ENCODE measurements around the gene UMODL1.

UMODL1 gene

DNA sequence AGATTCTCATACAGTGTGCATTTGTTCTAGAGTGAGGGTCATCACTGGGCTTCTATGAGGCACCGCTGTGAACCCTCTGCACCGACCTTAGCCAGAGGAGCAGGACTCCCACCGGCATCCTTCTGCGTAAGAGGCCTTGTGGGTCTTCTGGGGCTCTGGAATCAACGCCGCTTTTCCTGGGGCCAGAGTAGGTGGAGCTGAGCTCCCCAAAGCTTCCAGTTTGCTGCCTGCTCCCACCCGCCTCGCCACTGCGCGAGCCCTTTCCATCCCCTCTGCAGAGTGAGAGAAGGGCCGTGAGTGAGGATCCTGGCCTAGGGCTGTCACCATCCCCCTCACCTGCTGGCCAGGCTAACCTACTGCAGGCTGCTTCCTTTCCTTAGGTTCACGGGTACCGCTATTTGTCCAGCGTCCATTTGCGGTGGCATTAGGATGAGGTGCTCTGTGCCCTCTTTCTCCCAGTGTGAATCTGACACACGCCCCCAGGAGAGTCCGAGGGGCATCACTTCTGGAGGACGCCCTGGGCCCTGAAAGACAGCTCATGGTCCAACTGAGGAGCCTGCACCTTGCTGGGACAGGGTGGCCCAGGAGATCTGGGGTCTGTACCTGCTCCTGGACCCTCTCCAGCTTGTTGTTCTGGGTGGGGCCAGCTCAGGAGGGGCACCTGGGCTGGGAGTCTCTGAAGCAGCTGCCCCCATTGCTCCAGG, 36.2 kb downstream of the UMODL1 start:
- TF ChIP-seq, protein P1, sequence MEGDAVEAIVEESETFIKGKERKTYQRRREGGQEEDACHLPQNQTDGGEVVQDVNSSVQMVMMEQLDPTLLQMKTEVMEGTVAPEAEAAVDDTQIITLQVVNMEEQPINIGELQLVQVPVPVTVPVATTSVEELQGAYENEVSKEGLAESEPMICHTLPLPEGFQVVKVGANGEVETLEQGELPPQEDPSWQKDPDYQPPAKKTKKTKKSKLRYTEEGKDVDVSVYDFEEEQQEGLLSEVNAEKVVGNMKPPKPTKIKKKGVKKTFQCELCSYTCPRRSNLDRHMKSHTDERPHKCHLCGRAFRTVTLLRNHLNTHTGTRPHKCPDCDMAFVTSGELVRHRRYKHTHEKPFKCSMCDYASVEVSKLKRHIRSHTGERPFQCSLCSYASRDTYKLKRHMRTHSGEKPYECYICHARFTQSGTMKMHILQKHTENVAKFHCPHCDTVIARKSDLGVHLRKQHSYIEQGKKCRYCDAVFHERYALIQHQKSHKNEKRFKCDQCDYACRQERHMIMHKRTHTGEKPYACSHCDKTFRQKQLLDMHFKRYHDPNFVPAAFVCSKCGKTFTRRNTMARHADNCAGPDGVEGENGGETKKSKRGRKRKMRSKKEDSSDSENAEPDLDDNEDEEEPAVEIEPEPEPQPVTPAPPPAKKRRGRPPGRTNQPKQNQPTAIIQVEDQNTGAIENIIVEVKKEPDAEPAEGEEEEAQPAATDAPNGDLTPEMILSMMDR (IDR thresholded peaks at IDR 0.05; ENCODE audit: low read depth, low read length): no peak
- no peak overlapping the region for H3K4me3 ChIP-seq (replicated peaks in 1 of 2; ENCODE audit: low read depth in 2 of 2, low read length in 2 of 2)
- no peak for DNase-seq (ENCODE audit: low read depth in 2 of 2)

DNA sequence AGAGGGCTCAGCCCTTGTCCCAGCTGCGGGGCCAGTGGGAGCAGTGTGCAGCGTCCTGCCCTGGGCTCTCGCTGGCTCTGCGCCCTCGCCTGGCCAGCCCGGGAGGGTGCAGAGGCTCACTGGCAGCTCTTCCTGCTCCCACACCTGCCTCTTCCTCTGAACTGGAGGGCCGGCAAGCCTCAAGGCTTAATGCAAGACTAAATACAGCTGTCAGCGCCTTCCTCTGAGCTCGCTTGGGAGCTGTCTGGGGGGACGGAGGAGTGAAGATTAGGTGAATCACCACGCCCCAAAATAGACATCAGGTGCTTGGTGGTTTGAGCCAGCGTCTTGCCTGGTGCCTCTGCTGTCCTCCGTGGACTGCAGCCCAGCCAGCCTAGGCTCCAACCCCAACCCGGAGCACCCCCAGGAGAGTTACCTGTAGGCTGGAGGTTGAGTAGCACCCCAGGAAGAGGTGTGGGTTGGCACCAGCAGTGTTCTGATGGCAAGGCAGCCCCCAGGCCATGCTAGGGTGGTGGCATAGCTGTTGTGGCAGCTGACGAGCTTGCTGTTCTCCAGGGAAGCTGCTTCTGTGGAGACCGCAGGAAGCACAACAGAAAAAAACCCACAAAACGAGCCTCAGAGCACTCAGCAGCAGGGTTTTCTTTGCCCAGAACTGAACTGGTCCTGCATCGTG, 36.9 kb downstream of the UMODL1 start:
- H3K4me3 ChIP-seq (replicated peaks in 1 of 2; ENCODE audit: low read depth in 2 of 2, low read length in 2 of 2): no peak overlapping the region
- TF ChIP-seq, protein P1 (IDR thresholded peaks at IDR 0.05; ENCODE audit: low read depth, low read length): peak; percentile 91
- peak; percentile 60 to 62 for DNase-seq (ENCODE audit: low read depth in 2 of 2)

DNA sequence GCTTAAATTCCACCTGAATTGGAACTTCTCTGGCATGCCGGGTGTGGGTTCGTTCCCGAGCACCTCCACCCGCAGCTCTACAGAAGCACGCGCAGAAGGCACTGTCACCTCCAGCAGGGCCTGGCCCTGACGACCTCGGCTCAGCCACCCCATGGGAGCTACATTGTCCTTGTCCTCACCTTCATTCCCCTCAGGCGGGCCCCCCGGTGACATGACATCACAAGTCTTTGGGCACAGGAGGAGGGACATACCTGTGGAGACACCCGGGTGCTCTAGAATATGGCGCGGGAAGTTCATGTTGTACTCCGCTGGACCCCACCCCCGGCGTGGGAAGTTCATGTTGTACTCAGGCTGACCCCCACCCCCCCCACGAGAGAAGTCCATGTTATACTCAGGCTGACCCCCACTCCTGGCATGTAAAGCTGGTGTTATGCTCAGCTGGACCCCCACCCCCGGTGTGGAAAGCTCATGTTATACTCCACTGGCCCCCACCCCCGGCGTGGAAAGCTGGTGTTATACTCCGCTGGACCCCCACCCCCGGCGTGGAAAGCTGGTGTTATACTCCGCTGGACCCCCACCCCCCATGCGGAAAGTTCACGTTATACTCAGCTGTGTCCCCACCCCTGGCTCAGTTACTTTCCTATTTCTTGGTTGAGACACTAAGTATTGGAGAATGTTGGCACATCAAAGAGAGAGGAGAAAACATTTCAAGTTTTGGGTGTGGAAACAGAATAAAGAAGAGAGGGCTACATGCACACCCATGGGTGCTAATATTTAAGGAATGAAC, 37.6 kb downstream of the UMODL1 start:
- DNase-seq (ENCODE audit: low read depth in 2 of 2): no peak
- TF ChIP-seq, protein P1 (IDR thresholded peaks at IDR 0.05; ENCODE audit: low read depth, low read length): no peak
- H3K4me3 ChIP-seq (replicated peaks in 1 of 2; ENCODE audit: low read depth in 2 of 2, low read length in 2 of 2): no peak overlapping the region

DNA sequence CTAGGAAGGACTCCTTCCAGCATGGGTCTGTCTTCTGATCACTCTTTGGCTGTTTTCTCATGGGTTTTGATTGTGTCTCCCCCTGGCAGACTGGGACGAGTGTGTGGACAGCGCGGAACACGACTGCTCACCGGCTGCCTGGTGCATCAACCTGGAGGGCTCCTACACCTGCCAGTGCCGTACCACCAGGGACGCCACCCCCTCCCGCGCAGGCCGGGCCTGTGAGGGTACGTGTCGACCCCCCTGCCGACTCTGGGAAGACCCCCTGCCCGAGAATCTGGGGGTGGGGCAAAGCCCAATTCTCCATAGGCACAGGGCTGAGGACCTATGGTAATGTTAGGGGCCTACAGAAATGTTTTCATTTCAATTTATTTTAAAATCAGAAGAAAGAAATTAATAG, 38.4 kb downstream of the UMODL1 start:
- DNase-seq (ENCODE audit: low read depth in 2 of 2): no peak
- TF ChIP-seq, protein P1 (IDR thresholded peaks at IDR 0.05; ENCODE audit: low read depth, low read length): no peak
- no peak overlapping the region for H3K4me3 ChIP-seq (replicated peaks in 1 of 2; ENCODE audit: low read depth in 2 of 2, low read length in 2 of 2)

DNA sequence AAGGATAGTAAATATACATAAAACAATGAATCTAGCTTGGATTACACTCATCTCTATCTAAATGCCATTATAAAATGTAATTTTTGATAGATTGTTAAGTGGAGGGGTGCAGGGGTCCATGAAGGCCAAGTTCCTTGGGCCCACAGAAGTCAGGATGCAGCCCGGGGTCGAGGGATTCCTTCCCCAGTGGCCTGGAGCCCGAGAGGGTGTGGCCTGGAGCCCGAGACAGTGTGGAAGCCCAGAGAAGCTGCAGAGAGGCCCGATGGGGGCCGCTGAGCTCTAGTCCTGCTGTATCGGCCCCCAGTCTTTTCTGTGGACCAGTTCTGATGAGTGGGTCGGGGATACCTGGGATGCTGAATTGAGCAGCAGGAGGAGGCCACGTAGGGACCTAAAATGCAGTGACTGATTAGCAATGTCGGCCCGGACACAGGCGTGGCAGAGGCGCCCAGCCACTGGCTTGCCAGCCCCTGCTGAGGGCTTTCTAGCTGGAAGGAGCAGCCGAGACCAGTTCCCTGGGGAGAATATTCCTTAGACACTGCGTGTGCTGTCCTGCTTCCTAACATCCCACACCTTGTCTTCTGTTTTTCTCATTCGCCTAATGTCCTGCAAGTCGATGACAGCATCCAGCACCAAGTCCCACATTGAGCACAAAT, 38.9 kb downstream of the UMODL1 start:
- no peak overlapping the region for H3K4me3 ChIP-seq (replicated peaks in 1 of 2; ENCODE audit: low read depth in 2 of 2, low read length in 2 of 2)
- DNase-seq (ENCODE audit: low read depth in 2 of 2): no peak
- TF ChIP-seq, protein P1 (IDR thresholded peaks at IDR 0.05; ENCODE audit: low read depth, low read length): no peak

DNA sequence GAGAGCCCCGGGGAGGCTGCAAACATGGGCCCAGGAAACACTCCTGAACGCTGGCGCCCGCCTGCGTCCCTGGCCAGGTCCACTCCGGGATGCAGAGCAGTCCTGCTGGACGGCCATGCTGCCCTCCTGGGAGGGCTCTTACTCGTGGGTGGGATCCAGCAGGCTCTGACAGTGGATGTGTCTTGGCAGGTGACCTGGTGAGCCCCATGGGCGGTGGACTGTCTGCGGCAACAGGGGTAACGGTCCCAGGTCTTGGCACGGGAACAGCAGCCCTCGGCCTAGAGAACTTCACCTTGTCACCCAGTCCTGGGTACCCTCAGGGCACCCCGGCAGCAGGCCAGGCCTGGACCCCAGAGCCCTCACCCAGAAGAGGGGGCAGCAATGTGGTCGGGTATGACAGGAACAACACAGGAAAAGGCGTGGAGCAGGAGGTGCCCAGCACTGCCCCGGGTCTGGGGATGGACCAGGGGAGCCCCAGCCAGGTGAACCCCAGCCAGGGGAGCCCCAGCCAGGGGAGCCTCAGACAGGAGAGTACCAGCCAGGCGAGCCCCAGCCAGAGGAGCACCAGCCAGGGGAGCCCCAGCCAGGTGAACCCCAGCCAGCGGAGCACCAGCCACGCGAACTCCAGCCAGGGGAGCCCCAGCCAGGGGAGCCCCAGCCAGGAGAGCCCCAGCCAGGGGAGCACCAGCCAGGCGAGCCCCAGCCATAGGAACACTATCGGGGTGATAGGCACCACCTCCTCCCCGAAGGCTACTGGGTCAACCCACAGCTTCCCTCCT, 39.8 kb downstream of the UMODL1 start:
- no peak for DNase-seq (ENCODE audit: low read depth in 2 of 2)
- no peak overlapping the region for H3K4me3 ChIP-seq (replicated peaks in 1 of 2; ENCODE audit: low read depth in 2 of 2, low read length in 2 of 2)
- TF ChIP-seq, protein P1 (IDR thresholded peaks at IDR 0.05; ENCODE audit: low read depth, low read length): no peak
